Measurements from ENCODE around the gene SYT3. TPM values are rescaled to one million over a fixed set of nuclear protein-coding genes. Genes with fewer than 3 reads are reported as not detected.

SYT3 gene, protein sequence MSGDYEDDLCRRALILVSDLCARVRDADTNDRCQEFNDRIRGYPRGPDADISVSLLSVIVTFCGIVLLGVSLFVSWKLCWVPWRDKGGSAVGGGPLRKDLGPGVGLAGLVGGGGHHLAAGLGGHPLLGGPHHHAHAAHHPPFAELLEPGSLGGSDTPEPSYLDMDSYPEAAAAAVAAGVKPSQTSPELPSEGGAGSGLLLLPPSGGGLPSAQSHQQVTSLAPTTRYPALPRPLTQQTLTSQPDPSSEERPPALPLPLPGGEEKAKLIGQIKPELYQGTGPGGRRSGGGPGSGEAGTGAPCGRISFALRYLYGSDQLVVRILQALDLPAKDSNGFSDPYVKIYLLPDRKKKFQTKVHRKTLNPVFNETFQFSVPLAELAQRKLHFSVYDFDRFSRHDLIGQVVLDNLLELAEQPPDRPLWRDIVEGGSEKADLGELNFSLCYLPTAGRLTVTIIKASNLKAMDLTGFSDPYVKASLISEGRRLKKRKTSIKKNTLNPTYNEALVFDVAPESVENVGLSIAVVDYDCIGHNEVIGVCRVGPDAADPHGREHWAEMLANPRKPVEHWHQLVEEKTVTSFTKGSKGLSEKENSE
- total RNA-seq: 0.28 to 0.77 TPM (median 0.47 TPM) in 3 replicates
- long read RNA-seq, partial matches to known transcripts: 0 of 4 reads
- long read RNA-seq, other reads (novel, unspliced or antisense): 0 of 4 reads

- no peak for DNase-seq (ENCODE audit: low spot score)
- peak within 1 kb of the TSS; percentile 80 for H3K4me3 Mint-ChIP-seq (ENCODE audit: unreplicated experiment)
These were observed at the start of gene SYT3 for GRCh38 chr19:50639121-50640112. Gene SYT3, minus strand, starts transcription at chr19:50639881. Its CDS starts 2,470 bp downstream, at chr19:50637411.

GRCh38 chr19:50688766-50689165 lies 49.1 kb upstream of the SYT3 start:
- no peaks in the 10 kb centered on the region for H3K4me1 Mint-ChIP-seq (ENCODE audit: low read depth)
- no peak overlapping the region for H3K4me3 Mint-ChIP-seq (ENCODE audit: unreplicated experiment)
- DNase-seq (ENCODE audit: low spot score): no peak
- peaks cover 56% of the 10 kb centered on the region for H3K27me3 Mint-ChIP-seq (ENCODE audit: low read depth)
- H3K36me3 Mint-ChIP-seq (ENCODE audit: low read depth): no peaks in the 10 kb centered on the region
- TF ChIP-seq, protein P1, sequence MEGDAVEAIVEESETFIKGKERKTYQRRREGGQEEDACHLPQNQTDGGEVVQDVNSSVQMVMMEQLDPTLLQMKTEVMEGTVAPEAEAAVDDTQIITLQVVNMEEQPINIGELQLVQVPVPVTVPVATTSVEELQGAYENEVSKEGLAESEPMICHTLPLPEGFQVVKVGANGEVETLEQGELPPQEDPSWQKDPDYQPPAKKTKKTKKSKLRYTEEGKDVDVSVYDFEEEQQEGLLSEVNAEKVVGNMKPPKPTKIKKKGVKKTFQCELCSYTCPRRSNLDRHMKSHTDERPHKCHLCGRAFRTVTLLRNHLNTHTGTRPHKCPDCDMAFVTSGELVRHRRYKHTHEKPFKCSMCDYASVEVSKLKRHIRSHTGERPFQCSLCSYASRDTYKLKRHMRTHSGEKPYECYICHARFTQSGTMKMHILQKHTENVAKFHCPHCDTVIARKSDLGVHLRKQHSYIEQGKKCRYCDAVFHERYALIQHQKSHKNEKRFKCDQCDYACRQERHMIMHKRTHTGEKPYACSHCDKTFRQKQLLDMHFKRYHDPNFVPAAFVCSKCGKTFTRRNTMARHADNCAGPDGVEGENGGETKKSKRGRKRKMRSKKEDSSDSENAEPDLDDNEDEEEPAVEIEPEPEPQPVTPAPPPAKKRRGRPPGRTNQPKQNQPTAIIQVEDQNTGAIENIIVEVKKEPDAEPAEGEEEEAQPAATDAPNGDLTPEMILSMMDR (IDR thresholded peaks at IDR 0.05): no peak
- no peaks in the 10 kb centered on the region for H3K9me3 Mint-ChIP-seq (ENCODE audit: low read depth)
- H3K27ac Mint-ChIP-seq (ENCODE audit: unreplicated experiment): no peak overlapping the region

More at GRCh38 chr19:50639121-50640112, at the start of gene SYT3:
- Mint-ChIP-seq H3K27ac (ENCODE audit: unreplicated experiment) (no peak within 1 kb of the TSS), H3K27me3 (ENCODE audit: low read depth) (peaks cover 32% of the 10 kb centered on the region), H3K36me3 (ENCODE audit: low read depth) (no peaks in the 10 kb centered on the region), H3K4me1 (ENCODE audit: low read depth) (peaks cover 5% of the 10 kb centered on the region), H3K9me3 (ENCODE audit: low read depth) (peaks cover 8% of the 10 kb centered on the region)
- TF ChIP-seq, protein P1 (IDR thresholded peaks at IDR 0.05): no peak

- Mint-ChIP-seq H3K4me3 (ENCODE audit: unreplicated experiment) (no peak overlapping the region), H3K27ac (ENCODE audit: unreplicated experiment) (no peak overlapping the region), H3K9me3 (ENCODE audit: low read depth) (no peaks in the 10 kb centered on the region), H3K27me3 (ENCODE audit: low read depth) (peaks cover 48% of the 10 kb centered on the region), H3K36me3 (ENCODE audit: low read depth) (no peaks in the 10 kb centered on the region), H3K4me1 (ENCODE audit: low read depth) (no peaks in the 10 kb centered on the region)
- DNase-seq (ENCODE audit: low spot score): no peak
- TF ChIP-seq, protein P1 (IDR thresholded peaks at IDR 0.05): no peak
These were observed 46.8 kb upstream of the SYT3 start for GRCh38 chr19:50686310-50687032.

DNA sequence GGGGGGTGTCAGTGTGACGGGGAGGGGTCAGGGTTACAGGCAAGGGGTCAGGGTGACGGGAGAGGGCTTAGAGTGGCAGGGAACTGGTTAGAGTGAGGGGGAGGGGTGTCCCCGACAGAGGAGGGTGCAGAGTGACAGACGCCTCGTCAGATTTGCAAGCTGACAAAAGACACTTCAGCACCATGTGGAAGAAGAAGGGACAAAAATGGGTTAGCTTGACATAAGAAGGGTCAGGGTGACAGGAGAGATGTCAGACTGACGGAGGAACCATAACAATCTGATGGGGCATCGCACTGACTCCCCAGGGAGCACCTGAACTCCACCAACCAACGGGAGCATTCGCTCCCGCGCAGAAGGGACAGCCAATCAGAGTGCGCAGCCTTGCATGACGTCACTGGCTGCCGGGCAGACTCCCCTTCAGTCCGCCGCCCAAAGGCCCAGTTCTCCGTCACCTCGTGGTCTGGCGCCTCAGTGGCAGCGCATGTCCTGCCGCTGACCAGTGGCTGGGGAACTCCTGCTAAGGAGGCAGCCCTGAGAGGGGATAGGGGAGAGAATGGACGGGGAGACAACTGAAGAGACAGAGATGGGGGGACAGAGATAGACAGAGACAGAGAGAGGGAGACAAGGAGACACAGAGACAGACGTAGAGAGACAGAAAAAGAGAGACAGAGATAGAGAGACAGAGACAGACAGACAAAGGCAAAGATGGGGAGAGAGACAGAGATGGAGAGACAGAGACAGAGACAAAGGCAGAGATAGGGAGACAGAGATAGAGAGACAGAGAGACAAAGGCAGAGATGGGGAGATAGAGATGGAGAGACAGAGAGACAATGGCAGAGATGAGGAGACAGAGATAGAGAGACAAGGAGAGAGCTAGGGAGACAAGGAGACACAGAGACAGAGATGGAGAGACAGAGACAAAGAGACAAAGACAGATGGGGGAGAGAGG lies 39.8 kb upstream of the SYT3 start:
- TF ChIP-seq, protein P1 (IDR thresholded peaks at IDR 0.05): no peak
- H3K27me3 Mint-ChIP-seq (ENCODE audit: low read depth): peaks cover 46% of the 10 kb centered on the region
- no peak overlapping the region for H3K27ac Mint-ChIP-seq (ENCODE audit: unreplicated experiment)
- H3K36me3 Mint-ChIP-seq (ENCODE audit: low read depth): no peaks in the 10 kb centered on the region
- no peaks in the 10 kb centered on the region for H3K9me3 Mint-ChIP-seq (ENCODE audit: low read depth)
- no peaks in the 10 kb centered on the region for H3K4me1 Mint-ChIP-seq (ENCODE audit: low read depth)
- no peak overlapping the region for H3K4me3 Mint-ChIP-seq (ENCODE audit: unreplicated experiment)
- DNase-seq (ENCODE audit: low spot score): no peak

All from chondrocyte (in vitro differentiated cells).